HL-60 (cell line): ENCODE measurements around the gene GPR141.

ENCODE experiments used
- DNase-seq, 2 experiments: peaks; one replicate each; pipeline ENCODE4 v3.0.0-alpha.2; 2010 to 2020; ENCODE audit warnings: low read depth in 1 of 2, low spot score in 1 of 2
- H3K27ac ChIP-seq: fragments of 250-450 bp; sonication (Bioruptor Pico); replicated peaks from 2 replicates; pipeline ENCODE4 v1.5.1; 2020; ENCODE audit warnings: mild to moderate bottlenecking, moderate library complexity
- H3K27me3 ChIP-seq: fragments of 250-450 bp; sonication (Bioruptor Pico); 2 replicates; pipeline ENCODE4 v1.5.1; 2021; ENCODE audit warnings: mild to moderate bottlenecking, moderate library complexity; ENCODE audit not compliant: insufficient read depth, poor library complexity, severe bottlenecking
- H3K4me3 ChIP-seq: replicated peaks from 2 replicates; pipeline ENCODE4 v1.5.1; 2011; ENCODE audit warnings: mild to moderate bottlenecking, control low read depth, low read length; ENCODE audit not compliant: insufficient read depth
- GABPA ChIP-seq: IDR thresholded peaks from 2 replicates; pipeline ENCODE4 v1.6.1; 2012; ENCODE audit warnings: low read depth
- POLR2AphosphoS5 ChIP-seq: IDR thresholded peaks from 2 replicates; pipeline ENCODE4 v1.6.1; 2012; ENCODE audit warnings: low read depth
- REST ChIP-seq: IDR thresholded peaks from 2 replicates; pipeline ENCODE4 v1.6.1; 2012; ENCODE audit warnings: low read depth; ENCODE audit not compliant: insufficient replicate concordance
- SPI1 ChIP-seq: IDR thresholded peaks from 2 replicates; pipeline ENCODE4 v1.6.1; 2012; ENCODE audit warnings: low read depth, mild to moderate bottlenecking, borderline replicate concordance
- TF ChIP-seq, protein P1 (sequence below): IDR thresholded peaks from one replicate; pipeline ENCODE4 v1.5.1; 2011; ENCODE audit warnings: low read length, control low read depth, inconsistent platforms; ENCODE audit not compliant: insufficient read depth

GPR141 gene

GRCh38 chr7:37781156-37781555 is 97.6 kb downstream of the GPR141 start:
- no peak overlapping the region for H3K27ac ChIP-seq
- H3K27me3 ChIP-seq: no peaks in the 10 kb centered on the region
- no peak for DNase-seq
- H3K4me3 ChIP-seq: no peak overlapping the region
- TF ChIP-seq REST: no peak
- peak; percentile 18; the same call in 1 of the 2 replicates for TF ChIP-seq SPI1
- TF ChIP-seq GABPA: no peak

DNA sequence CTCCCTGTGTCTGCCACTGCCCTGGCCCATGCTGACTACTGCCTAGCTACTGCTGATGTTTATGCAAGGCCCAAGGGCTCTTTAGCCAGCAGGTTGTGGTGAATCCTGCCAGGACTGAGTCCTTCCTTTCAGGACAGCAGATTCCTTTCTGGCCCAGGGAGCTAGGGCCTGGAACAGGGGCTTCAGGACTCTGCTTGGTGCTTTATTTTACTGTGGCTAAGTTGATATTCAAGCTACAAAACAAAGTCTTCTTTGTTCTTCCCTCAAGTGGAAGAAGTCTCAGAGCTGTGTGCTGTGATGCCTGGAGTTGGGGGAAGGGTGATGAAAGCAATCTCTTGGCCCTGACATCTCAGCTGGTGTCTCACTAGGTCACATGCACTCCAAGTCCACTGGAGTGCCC is 98.6 kb downstream of the GPR141 start:
- Histone ChIP-seq H3K27ac (no peak overlapping the region), H3K4me3 (no peak overlapping the region), H3K27me3 (no peaks in the 10 kb centered on the region)
- no peak for DNase-seq
- no peak for TF ChIP-seq SPI1
- TF ChIP-seq, protein P1, sequence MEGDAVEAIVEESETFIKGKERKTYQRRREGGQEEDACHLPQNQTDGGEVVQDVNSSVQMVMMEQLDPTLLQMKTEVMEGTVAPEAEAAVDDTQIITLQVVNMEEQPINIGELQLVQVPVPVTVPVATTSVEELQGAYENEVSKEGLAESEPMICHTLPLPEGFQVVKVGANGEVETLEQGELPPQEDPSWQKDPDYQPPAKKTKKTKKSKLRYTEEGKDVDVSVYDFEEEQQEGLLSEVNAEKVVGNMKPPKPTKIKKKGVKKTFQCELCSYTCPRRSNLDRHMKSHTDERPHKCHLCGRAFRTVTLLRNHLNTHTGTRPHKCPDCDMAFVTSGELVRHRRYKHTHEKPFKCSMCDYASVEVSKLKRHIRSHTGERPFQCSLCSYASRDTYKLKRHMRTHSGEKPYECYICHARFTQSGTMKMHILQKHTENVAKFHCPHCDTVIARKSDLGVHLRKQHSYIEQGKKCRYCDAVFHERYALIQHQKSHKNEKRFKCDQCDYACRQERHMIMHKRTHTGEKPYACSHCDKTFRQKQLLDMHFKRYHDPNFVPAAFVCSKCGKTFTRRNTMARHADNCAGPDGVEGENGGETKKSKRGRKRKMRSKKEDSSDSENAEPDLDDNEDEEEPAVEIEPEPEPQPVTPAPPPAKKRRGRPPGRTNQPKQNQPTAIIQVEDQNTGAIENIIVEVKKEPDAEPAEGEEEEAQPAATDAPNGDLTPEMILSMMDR: no peak
- no peak for TF ChIP-seq GABPA
- no peak for TF ChIP-seq POLR2AphosphoS5
- TF ChIP-seq REST: no peak

- DNase-seq: no peak
- TF ChIP-seq GABPA (no peak), POLR2AphosphoS5 (no peak), REST (no peak), SPI1 (no peak)
- TF ChIP-seq, protein P1: no peak
- Histone ChIP-seq H3K27me3 (no peaks in the 10 kb centered on the region), H3K4me3 (no peak overlapping the region), H3K27ac (no peak overlapping the region)
Measured at GRCh38 chr7:37784015-37784414, 100.4 kb downstream of the GPR141 start.
